Psoas muscle (tissue), 8 donors: Measurements from ENCODE around the gene OR4D2. TPM values are rescaled to one million over a fixed set of nuclear protein-coding genes. Genes with fewer than 3 reads are reported as not detected.

Source experiments
- ATAC-seq, 4 donors: fragments of 200-7000 bp; cut with Tn5 transposase; one replicate each; pipeline ENCODE4 v1.9.1; 2020; ENCODE audit warnings: moderate library complexity in 3 of 4, mild to moderate bottlenecking in 2 of 4
- DNase-seq, 2 donors: peaks; one replicate each; pipeline ENCODE4 v3.0.0-alpha.2; 2020
- H3K27ac ChIP-seq: fragments of 200-600 bp; one replicate; pipeline ENCODE4 v1.8.0; 2022
- H3K27me3 ChIP-seq, 3 donors: fragments of 200-600 bp in 1 of 3; one replicate each; pipeline versions ENCODE4 v1.6.1 to v1.8.0; 2013 to 2022; ENCODE audit warnings: low read length in 2 of 3, mild to moderate bottlenecking in 2 of 3, moderate library complexity in 1 of 3; ENCODE audit not compliant: insufficient read depth in 3 of 3
- H3K36me3 ChIP-seq, 2 donors: fragments of 200-600 bp in 1 of 2; one replicate each; pipeline versions ENCODE4 v1.6.1 to v1.8.0; 2013 to 2022; ENCODE audit warnings: low read depth in 1 of 2, mild to moderate bottlenecking in 1 of 2, moderate library complexity in 1 of 2; ENCODE audit not compliant: insufficient read depth in 1 of 2
- H3K4me1 ChIP-seq: fragments of 200-600 bp; one replicate; pipeline ENCODE4 v1.8.0; 2022
- H3K4me3 ChIP-seq: fragments of 200-600 bp; one replicate; pipeline ENCODE4 v1.8.0; 2022; ENCODE audit warnings: mild to moderate bottlenecking
- H3K9me3 ChIP-seq: fragments of 200-600 bp; one replicate; pipeline ENCODE4 v1.8.0; 2022
- WGBS, 3 donors: extraction: QIAGEN DNeasy Blood & Tissue Kit; methylation state at CpG; one replicate each; pipeline versions ENCODE4 v1.1.6 to v1.1.7; 2013; 5-methylcytosine and 5-hydroxymethylcytosine counted together
- intact Hi-C, 2 donors: fragments of 100-400 bp; cut with DNase I; formaldehyde crosslinking; loops; one replicate each; pipeline versions ENCODE4 v1.11.0 to v1.14.2; 2022
- polyA plus RNA-seq, 3 donors: library from polyadenylated mRNA; stranded (reverse); fragments of 200-250 nt; gene quantifications; one replicate each; pipeline ENCODE4 v1.2.3, GENCODE V29; 2013
- total RNA-seq, 4 donors: library from RNA; stranded (reverse); fragmentation: NEBNext Ultra II Directional in 2 of 4; extraction: Animal tissue kit (Norgen Biotek cat#: 25700) in 2 of 4; gene quantifications; one replicate each; pipeline versions ENCODE4 v1.2.1 to v1.2.4, GENCODE V29; 2021 to 2023
- TF ChIP-seq, protein P1 (sequence below): fragments of 200-600 bp; IDR thresholded peaks from one replicate; pipeline ENCODE4 v1.8.0; 2022; ENCODE audit warnings: antibody characterized with exemption
- donor health status: healthy with polysubstance abuse.
- donor health status: DM: no; HTN: no; CAD: no; lungs with moderate emphysema.
- donor health status: Bipolar disorder and iron deficiency.
- donor health status: healthy.
- donor health status: DM: yes; HTN: yes; CAD: no.
- donor health status: DM: no; HTN: no; CAD: no.
- donor health status: DM: no; HTN: no; CAD: no.
- donor health status: DM: yes; HTN: yes; CAD: no.

The OR4D2 gene
- total and polyA plus RNA-seq, 7 donors = not detected

DNA sequence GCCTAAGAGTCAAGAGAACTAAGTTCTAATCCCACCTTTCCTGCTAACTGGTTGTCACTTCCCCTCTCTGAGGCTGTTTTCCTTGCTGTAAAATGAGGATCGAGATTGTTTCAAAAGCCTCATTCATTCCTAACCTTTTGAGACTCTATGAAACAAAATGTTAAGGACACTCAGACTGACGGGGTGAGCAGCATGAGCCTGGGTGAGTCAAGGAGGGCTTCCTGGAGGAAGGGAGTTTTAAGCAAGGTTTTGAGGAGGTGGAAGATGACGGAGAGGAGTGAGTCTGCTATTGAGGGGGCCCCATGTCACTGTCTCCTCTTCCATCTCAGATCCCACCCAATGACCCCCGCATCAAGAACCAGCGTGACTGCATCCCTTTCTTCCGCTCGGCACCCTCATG is 29.8 kb downstream of the OR4D2 start:
- 73 to 81% (median 79%) methylated on average over 7 of the region's 7 CpGs for WGBS, 3 donors
- intact Hi-C loops = no loop called here
- Histone ChIP-seq H3K27me3 (peaks cover 0 to 33% (median 14%) of the 10 kb centered on the region in 3 donors), H3K4me1 (no peaks in the 10 kb centered on the region), H3K9me3 (no peaks in the 10 kb centered on the region), H3K36me3 (no peaks in the 10 kb centered on the region), H3K4me3 (no peak overlapping the region), H3K27ac (no peak overlapping the region)
- ATAC-seq = no peak
- no peak for DNase-seq
- TF ChIP-seq, protein P1, sequence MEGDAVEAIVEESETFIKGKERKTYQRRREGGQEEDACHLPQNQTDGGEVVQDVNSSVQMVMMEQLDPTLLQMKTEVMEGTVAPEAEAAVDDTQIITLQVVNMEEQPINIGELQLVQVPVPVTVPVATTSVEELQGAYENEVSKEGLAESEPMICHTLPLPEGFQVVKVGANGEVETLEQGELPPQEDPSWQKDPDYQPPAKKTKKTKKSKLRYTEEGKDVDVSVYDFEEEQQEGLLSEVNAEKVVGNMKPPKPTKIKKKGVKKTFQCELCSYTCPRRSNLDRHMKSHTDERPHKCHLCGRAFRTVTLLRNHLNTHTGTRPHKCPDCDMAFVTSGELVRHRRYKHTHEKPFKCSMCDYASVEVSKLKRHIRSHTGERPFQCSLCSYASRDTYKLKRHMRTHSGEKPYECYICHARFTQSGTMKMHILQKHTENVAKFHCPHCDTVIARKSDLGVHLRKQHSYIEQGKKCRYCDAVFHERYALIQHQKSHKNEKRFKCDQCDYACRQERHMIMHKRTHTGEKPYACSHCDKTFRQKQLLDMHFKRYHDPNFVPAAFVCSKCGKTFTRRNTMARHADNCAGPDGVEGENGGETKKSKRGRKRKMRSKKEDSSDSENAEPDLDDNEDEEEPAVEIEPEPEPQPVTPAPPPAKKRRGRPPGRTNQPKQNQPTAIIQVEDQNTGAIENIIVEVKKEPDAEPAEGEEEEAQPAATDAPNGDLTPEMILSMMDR = no peak

GRCh38 chr17:58200024-58200633 is 33.3 kb downstream of the OR4D2 start:
- Histone ChIP-seq H3K27ac (no peak overlapping the region), H3K9me3 (no peaks in the 10 kb centered on the region), H3K4me3 (no peak overlapping the region), H3K27me3 (peaks cover 0 to 22% (median 12%) of the 10 kb centered on the region in 3 donors), H3K4me1 (no peaks in the 10 kb centered on the region), H3K36me3 (peaks cover 0 to 1% of the 10 kb centered on the region in 2 donors)
- DNase-seq (peak in 1 of 2 donors; percentile 64), ATAC-seq (peak in 3 of 4 donors; percentile 43 to 62 (median 43))
- 32 to 39% (median 38%) methylated on average over 14 of the region's 14 CpGs for whole genome bisulfite sequencing, 3 donors
- intact Hi-C loops = no loop called here
- TF ChIP-seq, protein P1 = peak; percentile 40

GRCh38 chr17:58202859-58203258 is 36.1 kb downstream of the OR4D2 start:
- no peak for DNase-seq
- peaks cover 0 to 12% (median 1%) of the 10 kb centered on the region in 3 donors for H3K27me3 ChIP-seq
- WGBS, 3 donors = 65 to 79% (median 66%) methylated on average over 7 of the region's 7 CpGs
- no peak overlapping the region for H3K4me3 ChIP-seq
- no peak for ATAC-seq
- H3K4me1 ChIP-seq = no peaks in the 10 kb centered on the region
- TF ChIP-seq, protein P1 = no peak
- H3K36me3 ChIP-seq = peaks cover 0 to 29% of the 10 kb centered on the region in 2 donors
- no peak overlapping the region for H3K27ac ChIP-seq
- intact Hi-C loops = no loop called here
- no peaks in the 10 kb centered on the region for H3K9me3 ChIP-seq

DNA sequence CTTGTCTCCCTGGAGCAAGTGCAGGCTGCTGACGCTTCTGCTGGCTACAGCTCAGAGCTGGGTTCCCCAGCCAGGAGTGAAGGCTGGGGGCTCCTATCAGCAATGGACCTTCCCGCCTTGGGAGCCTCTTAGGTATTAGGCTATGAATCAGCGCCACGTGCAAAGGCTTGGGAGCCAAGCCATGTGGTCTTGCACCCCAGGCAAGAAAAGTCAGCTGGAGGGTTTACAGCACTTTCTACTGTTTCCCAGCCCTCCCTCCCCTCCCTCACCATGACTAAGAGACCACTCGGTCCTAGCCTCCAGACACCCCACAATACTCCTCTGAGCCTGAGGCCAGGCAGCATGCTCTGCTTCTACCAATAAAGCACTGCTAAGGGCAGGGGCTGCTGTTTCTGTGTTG is 38.0 kb downstream of the OR4D2 start:
- no peaks in the 10 kb centered on the region for H3K9me3 ChIP-seq
- 73 to 86% (median 84%) methylated on average over 2 to 5 of the region's 5 CpGs for WGBS, 3 donors
- no peak overlapping the region for H3K27ac ChIP-seq
- no peak overlapping the region for H3K4me3 ChIP-seq
- TF ChIP-seq, protein P1 = no peak
- peaks cover 5 to 44% of the 10 kb centered on the region in 2 donors for H3K36me3 ChIP-seq
- no peak for DNase-seq
- no peaks in the 10 kb centered on the region for H3K27me3 ChIP-seq
- intact Hi-C loops = no loop called here
- H3K4me1 ChIP-seq = no peaks in the 10 kb centered on the region
- ATAC-seq = no peak

DNA sequence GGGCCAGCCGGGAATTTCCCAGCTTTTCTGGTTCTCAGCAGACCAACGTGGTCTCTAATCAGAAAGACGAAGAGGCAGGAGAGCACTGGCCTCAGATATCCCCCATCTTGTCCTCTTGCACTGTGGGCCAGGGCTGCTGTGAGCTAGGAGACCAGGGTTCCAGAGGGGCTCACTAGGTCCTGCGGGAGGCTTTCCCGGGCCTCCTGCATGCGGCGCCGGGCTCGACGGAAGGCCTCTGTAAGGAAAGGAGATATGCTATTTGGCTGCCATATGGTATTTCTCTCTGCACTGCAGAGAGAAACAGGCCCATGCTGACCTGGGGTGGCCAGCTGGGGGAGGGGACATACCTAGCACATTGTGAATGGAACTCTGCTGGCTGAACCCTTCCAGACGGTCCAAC is 39.2 kb downstream of the OR4D2 start:
- intact Hi-C loops = no loop called here
- ATAC-seq = no peak
- H3K4me1 ChIP-seq = no peaks in the 10 kb centered on the region
- H3K9me3 ChIP-seq = no peaks in the 10 kb centered on the region
- WGBS, 3 donors = 88 to 91% (median 89%) methylated on average over 11 of the region's 11 CpGs
- no peak overlapping the region for H3K27ac ChIP-seq
- TF ChIP-seq, protein P1 = no peak
- no peaks in the 10 kb centered on the region for H3K27me3 ChIP-seq
- no peak for DNase-seq
- peaks cover 13 to 55% of the 10 kb centered on the region in 2 donors for H3K36me3 ChIP-seq
- H3K4me3 ChIP-seq = no peak overlapping the region
